Colon (tissue), 2 donors: Measurements from ENCODE around the gene SDHD.
"Not testable (repeated sequence)": the region's sequence is repeated elsewhere in the genome, so short reads cannot be mapped to it uniquely, and the experiment has no call there.

Source experiments
- FAIRE-seq: peaks from 2 replicates; lab custom pipeline; 2012; peaks lifted over from hg19 to GRCh38; lab: Jason Lieb, UNC
- donor health status: control.
- donor health status: control.

SDHD gene

GRCh38 chr11:112086422-112087191 lies at the start of gene SDHD, which contains the start of gene TIMM8B:
Gene SDHD (plus strand): TSS chr11:112086873. CDS start chr11:112086908, 35 bp downstream.
Gene TIMM8B (minus strand): TSS chr11:112086756. CDS start chr11:112086723, 33 bp downstream.
- no peak for FAIRE-seq

DNA sequence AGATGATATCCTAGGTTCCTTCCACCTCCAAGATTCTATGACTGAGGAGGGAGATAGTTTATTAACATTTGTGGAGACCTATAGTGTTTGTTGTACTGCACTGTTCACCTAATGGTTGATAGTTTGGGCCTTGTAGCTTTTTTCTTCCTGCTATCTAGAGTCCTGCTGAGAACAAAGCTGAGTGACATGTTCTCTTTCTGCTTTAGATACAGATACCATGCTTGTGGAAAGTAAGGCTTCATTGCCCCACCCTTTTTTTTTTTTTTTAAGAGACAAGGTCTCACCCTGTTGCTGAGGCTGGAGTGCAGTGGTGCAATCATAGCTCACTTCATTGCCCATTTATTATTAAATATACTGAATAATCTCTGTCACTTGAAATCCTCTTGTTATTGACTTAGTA lies 49.1 kb upstream of the SDHD start:
- FAIRE-seq = no peak

GRCh38 chr11:112042161-112042960 lies 44.3 kb upstream of the SDHD start:
- no peak for FAIRE-seq

DNA sequence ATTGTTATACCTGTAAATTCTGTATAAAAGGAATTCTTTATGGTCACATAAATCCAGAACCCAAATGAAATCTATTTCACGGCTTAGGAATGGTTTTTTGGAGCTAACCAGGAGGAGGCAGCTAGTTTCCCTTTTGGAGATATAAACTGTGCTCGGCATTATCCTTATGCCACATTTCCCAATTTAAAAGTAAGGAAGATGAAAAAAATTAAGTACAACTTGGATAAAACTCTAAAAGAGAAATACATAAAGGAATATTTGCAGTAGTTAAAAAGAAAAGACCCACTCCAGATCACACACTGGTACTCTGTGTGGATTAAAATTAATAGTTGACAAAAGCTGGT lies 43.7 kb upstream of the SDHD start:
- no peak for FAIRE-seq

DNA sequence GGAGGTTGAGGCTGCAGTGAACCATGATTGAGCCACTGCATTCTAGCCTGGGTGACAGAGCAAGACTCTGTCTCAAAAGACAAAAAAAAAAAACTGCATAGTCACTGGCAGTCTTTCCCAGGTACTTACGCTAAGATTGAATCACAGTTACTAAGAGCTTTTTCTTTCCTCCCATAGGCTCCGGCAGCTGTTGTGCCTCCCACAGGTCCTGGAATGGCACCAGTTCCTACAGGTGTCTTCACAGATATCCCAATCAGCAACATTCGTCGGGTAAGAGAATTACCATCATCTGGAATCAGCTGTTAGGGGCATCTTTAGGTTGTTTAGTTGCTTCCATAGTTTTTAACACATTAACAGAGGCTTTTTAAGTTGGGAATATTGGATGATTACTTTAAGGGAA lies 41.7 kb upstream of the SDHD start:
- no peak for FAIRE-seq

DNA sequence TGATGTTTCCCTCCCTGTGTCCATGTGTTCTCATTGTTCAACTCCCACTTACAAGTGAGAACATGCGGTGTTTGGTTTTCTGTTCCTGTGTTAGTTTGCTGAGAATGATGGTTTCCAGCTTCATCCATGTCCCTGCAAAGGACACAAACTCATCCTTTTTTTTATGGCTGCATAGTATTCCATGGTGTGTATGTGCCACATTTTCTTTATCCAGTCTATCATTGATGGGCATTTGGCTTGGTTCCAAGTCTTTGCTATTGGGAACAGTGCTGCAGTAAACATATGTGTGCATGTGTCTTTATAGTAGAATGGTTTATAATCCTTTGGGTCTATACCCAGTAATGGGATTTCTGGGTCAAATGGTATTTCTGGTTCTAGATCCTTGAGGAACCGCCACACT lies 40.0 kb upstream of the SDHD start:
- not testable (repeated sequence) for FAIRE-seq

GRCh38 chr11:112048256-112048655 lies 38.4 kb upstream of the SDHD start:
- not testable (repeated sequence) for FAIRE-seq

DNA sequence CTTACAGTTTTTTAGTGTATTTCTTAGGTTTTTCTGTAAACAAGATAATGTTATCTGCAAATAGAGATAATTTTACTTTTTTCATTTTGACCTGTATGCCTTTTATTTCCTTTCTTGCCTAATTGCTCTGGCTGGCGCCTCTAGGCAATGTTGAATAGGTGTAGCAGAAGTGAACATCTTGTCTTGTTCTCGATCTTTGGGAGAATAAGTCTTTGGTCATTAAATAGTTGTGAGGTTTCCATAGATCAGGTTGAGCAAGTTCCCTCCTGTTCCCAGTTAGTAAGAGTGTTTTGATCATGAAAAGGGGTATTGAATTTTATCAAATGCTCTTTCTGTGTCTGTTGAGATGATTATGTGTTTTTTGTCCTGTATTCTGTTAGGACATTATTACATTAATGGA lies 36.9 kb upstream of the SDHD start:
- FAIRE-seq = no peak

- FAIRE-seq = no peak
Observed at GRCh38 chr11:112050721-112051120, 36.0 kb upstream of the SDHD start.

- FAIRE-seq = no peak
Observed at GRCh38 chr11:112051768-112052167, 34.9 kb upstream of the SDHD start.

DNA sequence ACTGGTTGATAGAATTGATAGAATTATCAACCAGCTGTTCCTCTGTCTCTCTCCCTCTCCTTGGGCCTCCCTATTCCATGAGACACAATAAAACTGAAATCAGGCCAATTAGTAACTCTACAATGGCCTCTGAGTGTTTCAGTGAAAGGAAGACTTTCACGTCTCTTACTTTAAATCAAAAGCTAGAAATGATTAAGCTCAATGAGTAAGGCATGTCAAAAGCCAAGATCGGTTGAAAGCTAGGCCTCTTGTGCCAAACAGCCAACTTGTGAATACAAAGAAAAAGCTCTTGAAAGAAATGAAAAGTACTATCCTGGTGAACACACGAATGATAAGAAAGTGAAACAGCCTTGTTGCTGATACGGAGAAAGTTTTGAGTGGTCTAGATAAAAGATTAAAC lies 29.5 kb upstream of the SDHD start:
- FAIRE-seq = no peak

DNA sequence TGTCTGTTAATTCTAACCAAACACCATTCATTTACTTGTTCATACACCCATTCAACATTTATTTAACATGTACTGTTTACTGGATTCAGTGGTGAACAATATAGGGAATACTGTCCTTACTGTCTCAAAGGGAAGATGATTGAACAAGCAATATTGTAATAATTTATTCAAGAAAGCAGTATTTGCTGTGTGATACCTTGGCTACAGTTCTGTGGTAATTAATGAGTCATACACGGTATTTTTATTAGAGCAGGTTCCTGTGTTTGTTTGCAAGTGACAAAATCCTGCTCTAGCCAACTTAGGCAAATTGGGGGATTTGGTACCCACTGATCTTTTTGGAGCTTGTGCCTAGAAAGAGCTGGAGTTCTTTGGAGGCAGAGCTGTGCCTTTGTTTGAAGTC lies 28.6 kb upstream of the SDHD start:
- no peak for FAIRE-seq

DNA sequence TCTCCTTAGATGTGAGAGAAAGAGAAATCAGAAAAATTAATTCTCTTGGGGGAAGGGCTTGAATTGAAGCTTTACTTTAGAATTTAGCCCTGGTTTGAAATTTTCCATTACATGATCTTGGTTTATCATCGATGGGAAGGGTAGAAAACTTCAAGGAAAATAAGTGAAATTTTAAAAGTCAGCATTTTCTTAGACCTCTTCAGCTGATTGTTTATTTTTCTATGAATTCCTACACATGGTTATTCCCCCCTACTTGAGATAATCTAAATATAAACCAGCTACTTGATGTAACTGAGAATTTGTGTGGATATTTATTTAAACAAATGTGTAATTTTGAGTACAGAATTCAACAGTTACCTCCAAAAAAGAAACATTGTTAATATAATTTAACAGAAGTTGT lies 23.8 kb upstream of the SDHD start:
- no peak for FAIRE-seq

GRCh38 chr11:112073941-112074811 lies 12.5 kb upstream of the SDHD start, which contains the start of the genes NKAPD1 and PIH1D2:
Gene NKAPD1 (plus strand): TSS chr11:112074299. CDS start chr11:112075575, 1,276 bp downstream.
Gene PIH1D2 (minus strand): TSS chr11:112074017. CDS start chr11:112073174, 843 bp downstream.
- no peak for FAIRE-seq

DNA sequence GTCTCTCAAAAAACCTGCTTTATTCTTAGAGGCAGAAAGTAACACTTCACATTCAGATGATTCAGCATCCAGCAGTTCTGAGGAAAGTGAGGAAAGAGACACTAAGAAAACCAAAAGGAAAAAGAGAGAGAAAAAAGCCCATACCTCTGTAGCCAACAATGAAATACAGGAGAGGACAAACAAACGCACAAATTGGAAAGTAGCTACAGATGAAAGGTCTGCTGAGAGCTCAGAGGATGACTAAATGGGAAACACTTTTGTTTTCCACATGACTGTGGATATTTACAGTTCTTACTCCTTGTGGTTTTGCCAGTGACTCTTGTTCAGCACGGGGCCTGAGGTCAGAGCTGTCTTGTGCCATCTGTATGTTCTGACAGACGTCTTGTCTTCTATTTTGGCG lies 3.9 kb upstream of the SDHD start:
- FAIRE-seq = no peak

- no peak for FAIRE-seq
Observed at GRCh38 chr11:112085822-112086421, 751 bp upstream of the SDHD start.

- FAIRE-seq = no peak
Observed at GRCh38 chr11:112087212-112087611, 539 bp downstream of the SDHD start.

DNA sequence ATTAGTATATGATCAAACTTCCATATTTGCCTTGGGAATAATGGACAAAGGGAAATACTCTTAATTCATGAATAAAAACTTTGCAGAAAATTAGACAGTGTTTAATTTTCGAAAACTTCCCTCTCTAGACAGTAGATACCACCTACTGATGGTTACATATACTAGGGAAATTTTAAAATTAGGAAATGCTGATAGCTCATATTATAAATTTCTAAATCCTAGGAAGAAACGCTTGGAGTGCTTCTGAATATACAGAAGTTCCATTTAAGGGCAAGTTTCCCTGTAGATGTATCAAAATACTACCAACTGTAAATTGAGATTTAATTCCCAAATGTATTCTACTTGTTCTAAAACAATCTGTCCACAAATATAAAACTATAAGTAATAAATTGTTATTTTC lies 8.6 kb downstream of the SDHD start:
- not testable (repeated sequence) for FAIRE-seq

DNA sequence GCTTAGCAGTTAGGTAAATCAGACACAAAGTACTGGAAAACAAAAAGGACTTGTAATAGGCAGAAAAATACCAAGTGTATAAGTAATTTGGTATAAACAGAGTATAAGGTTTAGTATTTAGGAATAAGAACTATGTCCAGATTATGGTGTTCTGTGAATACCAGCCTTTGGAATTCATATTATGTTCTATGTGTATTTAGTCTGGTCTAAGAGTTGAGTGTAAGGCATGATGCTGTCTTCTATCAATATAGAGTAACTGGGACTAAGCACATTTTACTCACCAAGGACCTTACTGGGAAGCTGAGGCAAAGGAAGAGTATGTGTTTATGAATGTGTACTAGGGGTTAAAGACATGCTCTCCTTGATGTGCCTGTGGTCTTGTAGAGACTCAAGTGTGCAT lies 9.5 kb downstream of the SDHD start:
- no peak for FAIRE-seq

- no peak for FAIRE-seq
Observed at GRCh38 chr11:112097734-112098528, 11.3 kb downstream of the SDHD start.

GRCh38 chr11:112100462-112100861 lies 13.8 kb downstream of the SDHD start:
- FAIRE-seq = no peak
